Mucosa of descending colon (tissue), 3 donors: Measurements from ENCODE around the gene TPRX1. TPM values are rescaled to one million over a fixed set of nuclear protein-coding genes. Genes with fewer than 3 reads are reported as not detected.

Experiments
- ATAC-seq: fragments of 200-7000 bp; cut with Tn5 transposase; one replicate; pipeline ENCODE4 v1.9.1; 2020; ENCODE audit warnings: mild to moderate bottlenecking, moderate library complexity
- DNase-seq, 3 donors: peaks; one replicate each; pipeline ENCODE4 v3.0.0-alpha.2; 2020
- H3K36me3 ChIP-seq: fragments of 200-600 bp; one replicate; pipeline ENCODE4 v1.8.0; 2021; ENCODE audit warnings: low read depth, mild to moderate bottlenecking
- H3K4me1 ChIP-seq: fragments of 200-600 bp; one replicate; pipeline ENCODE4 v1.8.0; 2021; ENCODE audit warnings: low read depth, mild to moderate bottlenecking
- H3K4me3 ChIP-seq: fragments of 200-600 bp; one replicate; pipeline ENCODE4 v1.8.0; 2021; ENCODE audit warnings: mild to moderate bottlenecking
- H3K9me3 ChIP-seq: fragments of 200-600 bp; one replicate; pipeline ENCODE4 v1.8.0; 2021; ENCODE audit warnings: mild to moderate bottlenecking
- intact Hi-C, 2 donors: fragments of 100-400 bp; cut with DNase I in 1 of 2; cut with micrococcal nuclease in 1 of 2; formaldehyde crosslinking; loops; one replicate each; pipeline versions ENCODE4 v1.11.0 to v1.11.1; 2022; cut with DNase I, micrococcal nuclease
- total RNA-seq, 3 donors: library from RNA; stranded (reverse); fragmentation: NEBNext Ultra II Directional in 2 of 3; extraction: Animal tissue kit (Norgen Biotek cat#: 25700) in 2 of 3; gene quantifications; one replicate each; pipeline versions ENCODE4 v1.2.1 to v1.2.4, GENCODE V29; 2021 to 2023
- TF ChIP-seq, protein P1 (sequence below): fragments of 200-600 bp; IDR thresholded peaks from one replicate; pipeline ENCODE4 v1.8.0; 2022; ENCODE audit warnings: antibody characterized with exemption, mild to moderate bottlenecking
- donor health status: DM: no; HTN: no; CAD: no; lungs with moderate emphysema.
- donor health status: DM: no; HTN: no; CAD: no.
- donor health status: DM: no; HTN: yes; CAD: no.

TPRX1 gene
- total RNA-seq, 3 donors from 2014 or later, result not detected

DNA sequence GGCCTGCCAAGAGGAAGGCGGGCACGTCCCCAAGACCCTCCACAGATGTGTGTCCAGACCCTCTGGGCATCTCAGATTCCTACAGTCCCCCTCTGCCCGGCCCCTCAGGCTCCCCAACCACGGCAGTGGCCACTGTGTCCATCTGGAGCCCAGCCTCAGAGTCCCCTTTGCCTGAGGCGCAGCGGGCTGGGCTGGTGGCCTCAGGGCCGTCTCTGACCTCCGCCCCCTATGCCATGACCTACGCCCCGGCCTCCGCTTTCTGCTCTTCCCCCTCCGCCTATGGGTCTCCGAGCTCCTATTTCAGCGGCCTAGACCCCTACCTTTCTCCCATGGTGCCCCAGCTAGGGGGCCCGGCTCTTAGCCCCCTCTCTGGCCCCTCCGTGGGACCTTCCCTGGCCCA lies 35.1 kb upstream of the TPRX1 start:
- intact Hi-C loops, result no loop called here
- DNase-seq (no peak), ATAC-seq (no peak)
- no peak overlapping the region for H3K4me3 ChIP-seq
- H3K9me3 ChIP-seq, result no peaks in the 10 kb centered on the region
- TF ChIP-seq, protein P1, sequence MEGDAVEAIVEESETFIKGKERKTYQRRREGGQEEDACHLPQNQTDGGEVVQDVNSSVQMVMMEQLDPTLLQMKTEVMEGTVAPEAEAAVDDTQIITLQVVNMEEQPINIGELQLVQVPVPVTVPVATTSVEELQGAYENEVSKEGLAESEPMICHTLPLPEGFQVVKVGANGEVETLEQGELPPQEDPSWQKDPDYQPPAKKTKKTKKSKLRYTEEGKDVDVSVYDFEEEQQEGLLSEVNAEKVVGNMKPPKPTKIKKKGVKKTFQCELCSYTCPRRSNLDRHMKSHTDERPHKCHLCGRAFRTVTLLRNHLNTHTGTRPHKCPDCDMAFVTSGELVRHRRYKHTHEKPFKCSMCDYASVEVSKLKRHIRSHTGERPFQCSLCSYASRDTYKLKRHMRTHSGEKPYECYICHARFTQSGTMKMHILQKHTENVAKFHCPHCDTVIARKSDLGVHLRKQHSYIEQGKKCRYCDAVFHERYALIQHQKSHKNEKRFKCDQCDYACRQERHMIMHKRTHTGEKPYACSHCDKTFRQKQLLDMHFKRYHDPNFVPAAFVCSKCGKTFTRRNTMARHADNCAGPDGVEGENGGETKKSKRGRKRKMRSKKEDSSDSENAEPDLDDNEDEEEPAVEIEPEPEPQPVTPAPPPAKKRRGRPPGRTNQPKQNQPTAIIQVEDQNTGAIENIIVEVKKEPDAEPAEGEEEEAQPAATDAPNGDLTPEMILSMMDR, result no peak
- no peaks in the 10 kb centered on the region for H3K4me1 ChIP-seq
- H3K36me3 ChIP-seq, result no peaks in the 10 kb centered on the region

DNA sequence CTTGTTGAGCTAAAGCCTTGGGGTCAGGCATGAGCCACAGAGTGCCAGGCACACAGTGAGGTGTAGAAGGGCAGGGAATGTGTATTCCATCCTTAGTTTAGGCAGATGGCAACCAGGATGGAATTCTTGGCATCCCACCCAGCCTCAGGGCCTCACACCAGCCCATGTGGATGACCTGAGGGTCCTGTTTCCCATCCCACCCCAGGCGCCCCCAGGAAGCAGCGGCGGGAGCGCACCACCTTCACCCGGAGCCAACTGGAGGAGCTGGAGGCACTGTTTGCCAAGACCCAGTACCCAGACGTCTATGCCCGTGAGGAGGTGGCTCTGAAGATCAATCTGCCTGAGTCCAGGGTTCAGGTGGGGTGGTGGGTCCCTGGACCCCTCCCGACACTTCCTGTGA lies 31.7 kb upstream of the TPRX1 start:
- intact Hi-C loops, result no loop called here
- TF ChIP-seq, protein P1, result no peak
- H3K36me3 ChIP-seq, result no peaks in the 10 kb centered on the region
- DNase-seq, result no peak
- no peaks in the 10 kb centered on the region for H3K4me1 ChIP-seq
- H3K4me3 ChIP-seq, result no peak overlapping the region
- H3K9me3 ChIP-seq, result no peaks in the 10 kb centered on the region
- no peak for ATAC-seq

DNA sequence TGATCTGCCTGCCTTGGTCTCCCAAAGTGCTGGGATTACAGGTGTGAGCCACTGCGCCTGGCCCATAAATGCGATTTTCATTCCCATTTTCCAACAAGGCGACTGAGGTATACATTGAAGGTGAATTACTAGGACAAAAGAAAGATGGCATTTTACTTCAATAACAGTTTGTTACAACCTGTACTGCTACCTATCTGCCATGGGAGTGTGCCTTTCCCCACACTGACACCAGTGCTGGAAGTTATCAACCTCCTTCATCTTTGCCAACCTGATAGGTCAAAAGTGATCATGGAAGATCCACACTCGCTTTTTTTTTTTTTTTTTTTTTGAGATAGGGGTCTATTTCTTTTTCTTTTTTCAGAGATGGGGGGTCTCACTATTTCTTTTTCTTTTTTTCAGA lies 28.4 kb upstream of the TPRX1 start:
- Histone ChIP-seq H3K36me3 (no peaks in the 10 kb centered on the region), H3K9me3 (no peaks in the 10 kb centered on the region), H3K4me3 (no peak overlapping the region), H3K4me1 (no peaks in the 10 kb centered on the region)
- no peak for DNase-seq
- intact Hi-C loops, result no loop called here
- TF ChIP-seq, protein P1, result no peak
- ATAC-seq, result no peak

DNA sequence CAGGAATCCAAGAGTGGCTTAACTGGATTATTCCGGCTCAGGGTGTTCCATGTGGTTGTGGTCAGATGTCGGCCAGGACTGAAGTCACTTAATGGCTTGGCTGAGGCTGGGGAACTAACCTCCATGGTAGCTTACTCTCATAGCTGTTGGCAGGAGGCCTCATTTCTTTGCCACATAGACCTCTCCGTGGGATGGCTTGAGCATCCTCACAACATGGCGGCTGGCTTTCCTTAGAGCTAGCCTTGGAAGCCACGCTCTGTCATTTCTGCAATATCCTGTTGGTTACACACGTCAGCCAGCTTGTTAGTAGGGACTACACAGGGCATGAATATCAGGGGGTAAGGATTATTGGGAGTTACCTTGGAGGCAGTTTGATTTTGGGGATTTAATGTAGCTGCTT lies 22.4 kb upstream of the TPRX1 start:
- Histone ChIP-seq H3K4me1 (no peaks in the 10 kb centered on the region), H3K4me3 (no peak overlapping the region), H3K36me3 (no peaks in the 10 kb centered on the region), H3K9me3 (no peaks in the 10 kb centered on the region)
- intact Hi-C loops, result no loop called here
- DNase-seq (no peak), ATAC-seq (no peak)
- TF ChIP-seq, protein P1, result no peak

DNA sequence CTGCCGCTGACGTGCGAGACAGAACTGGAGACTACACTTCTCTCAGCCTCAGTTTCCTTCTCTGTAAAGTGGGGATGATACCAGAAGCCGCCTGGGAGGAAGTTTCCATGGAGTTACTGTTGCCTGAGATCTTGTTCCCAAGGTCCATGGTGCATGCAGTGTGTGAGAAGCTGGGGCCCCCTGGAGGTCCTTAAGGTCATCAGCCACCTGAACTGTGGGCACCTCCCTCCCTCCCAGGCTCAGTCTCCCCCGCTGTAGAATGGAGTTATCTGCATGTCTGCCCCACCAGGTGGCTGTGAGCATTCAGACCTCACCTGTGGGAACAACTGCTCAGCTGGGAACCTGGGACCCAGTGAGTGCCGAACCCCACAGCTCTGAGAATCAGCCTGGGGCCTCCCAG lies 20.0 kb upstream of the TPRX1 start:
- ATAC-seq (no peak), DNase-seq (no peak)
- Histone ChIP-seq H3K4me3 (no peak overlapping the region), H3K36me3 (no peaks in the 10 kb centered on the region), H3K9me3 (no peaks in the 10 kb centered on the region), H3K4me1 (no peaks in the 10 kb centered on the region)
- TF ChIP-seq, protein P1, result no peak
- intact Hi-C loops, result no loop called here

DNA sequence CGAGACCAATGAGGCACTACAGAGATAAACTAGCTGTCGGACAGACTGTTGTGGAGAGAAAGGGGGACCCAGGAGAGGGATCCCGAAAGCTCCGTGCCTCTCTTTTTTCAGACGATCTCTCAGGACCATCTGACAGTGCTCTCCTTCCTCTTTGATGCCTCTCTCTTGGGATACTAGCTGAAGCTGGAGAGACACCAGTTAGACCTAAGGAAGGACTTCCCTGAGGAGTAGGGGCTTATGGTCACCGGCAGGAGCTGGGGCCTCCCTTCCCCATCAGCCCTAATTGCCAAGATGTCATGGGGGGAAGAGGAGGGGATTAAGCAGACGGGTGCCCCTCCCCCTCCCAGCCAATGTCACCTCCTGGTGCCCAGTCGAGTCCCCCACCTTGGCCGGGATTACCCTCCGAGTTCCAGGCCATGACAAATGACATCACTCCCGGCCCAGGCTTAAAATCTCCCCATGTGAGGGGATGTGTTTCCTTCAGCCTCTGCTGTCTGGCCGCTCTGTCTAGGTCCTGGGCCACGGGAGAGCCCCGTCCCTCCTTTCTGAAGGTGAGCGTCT lies 17.2 kb upstream of the TPRX1 start, which contains the start of gene CRX:
CRX (plus strand) TSS at position 478 of the 561 bp plus-strand sequence. CDS start 12,507 bp downstream, outside the sequence.
- Histone ChIP-seq H3K36me3 (no peaks in the 10 kb centered on the region), H3K9me3 (no peaks in the 10 kb centered on the region), H3K4me3 (no peak within 1 kb of the TSS), H3K4me1 (no peaks in the 10 kb centered on the region)
- DNase-seq, result no peak
- intact Hi-C loops, result no loop called here
- ATAC-seq, result no peak
- TF ChIP-seq, protein P1, result no peak
